ENCODE measurements around the gene THAP7.

GRCh38 chr22:21032868-21033688 lies 31.2 kb upstream of the THAP7 start:
- TF ChIP-seq REST (IDR thresholded peaks at IDR 0.05; ENCODE audit: insufficient read depth in 1 of 2, low read depth in 2 of 2, low read length in 2 of 2) (no peak), TAF1 (IDR thresholded peaks at IDR 0.05; ENCODE audit: borderline replicate concordance, insufficient read depth, low read length) (no peak), POLR2AphosphoS5 (IDR thresholded peaks at IDR 0.05; ENCODE audit: low read depth, low read length) (no peak), SIN3A (IDR thresholded peaks at IDR 0.05; ENCODE audit: borderline replicate concordance, insufficient read depth, low read length) (no peak)

Measured in PFSK-1 (cell line).